GM21360 (cell line): ENCODE data around the gene TALDO1.

Experiments
- ATAC-seq: cut with Tn5 transposase; IDR thresholded peaks from one replicate; pipeline ENCODE4 v1.9.1; 2021; ENCODE audit warnings: mild to moderate bottlenecking, moderate library complexity; ENCODE audit not compliant: unreplicated experiment

The TALDO1 gene

DNA sequence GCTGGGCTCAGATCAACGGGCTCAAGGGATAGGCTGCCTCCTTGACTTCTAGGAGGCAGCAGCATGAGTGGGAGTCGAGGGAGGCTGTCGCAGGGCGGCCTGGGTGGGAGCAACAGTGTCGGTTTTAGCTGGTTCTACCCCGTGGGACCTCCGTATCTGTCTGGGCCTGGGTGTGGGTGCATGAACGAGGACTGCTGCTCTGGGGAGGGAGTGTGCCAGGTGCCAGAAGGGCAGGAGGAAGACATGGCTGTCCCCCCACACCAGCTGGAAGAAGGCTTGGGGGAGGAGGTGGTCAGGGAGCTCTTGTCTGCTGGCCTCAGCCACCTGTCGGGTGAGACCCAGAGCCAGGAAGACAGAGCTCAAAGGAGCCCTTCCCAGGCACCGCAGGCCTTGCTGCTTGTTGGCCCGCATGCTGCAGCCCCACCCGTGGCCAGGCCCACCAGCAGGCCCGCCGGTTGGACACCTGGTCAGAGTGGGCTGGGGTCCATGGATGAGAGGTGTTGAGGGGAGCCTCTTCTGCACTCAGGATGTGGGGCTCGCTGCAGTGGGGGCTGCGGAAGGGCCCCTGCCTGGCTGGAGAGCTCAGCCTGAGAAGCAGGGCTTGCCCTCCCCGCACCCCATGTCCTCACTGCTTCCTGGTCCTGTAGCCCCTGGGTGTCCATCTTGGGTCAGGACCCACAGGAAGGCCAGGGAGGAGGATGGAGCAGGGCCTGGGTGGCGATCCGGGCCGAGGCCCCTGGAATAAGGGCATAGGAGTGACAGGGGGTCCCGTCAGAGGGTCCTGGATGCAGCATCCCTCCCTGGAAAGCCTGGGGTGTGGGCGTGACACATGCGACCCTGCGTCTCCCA is 39.2 kb downstream of the TALDO1 start:
- ATAC-seq, result no peak

DNA sequence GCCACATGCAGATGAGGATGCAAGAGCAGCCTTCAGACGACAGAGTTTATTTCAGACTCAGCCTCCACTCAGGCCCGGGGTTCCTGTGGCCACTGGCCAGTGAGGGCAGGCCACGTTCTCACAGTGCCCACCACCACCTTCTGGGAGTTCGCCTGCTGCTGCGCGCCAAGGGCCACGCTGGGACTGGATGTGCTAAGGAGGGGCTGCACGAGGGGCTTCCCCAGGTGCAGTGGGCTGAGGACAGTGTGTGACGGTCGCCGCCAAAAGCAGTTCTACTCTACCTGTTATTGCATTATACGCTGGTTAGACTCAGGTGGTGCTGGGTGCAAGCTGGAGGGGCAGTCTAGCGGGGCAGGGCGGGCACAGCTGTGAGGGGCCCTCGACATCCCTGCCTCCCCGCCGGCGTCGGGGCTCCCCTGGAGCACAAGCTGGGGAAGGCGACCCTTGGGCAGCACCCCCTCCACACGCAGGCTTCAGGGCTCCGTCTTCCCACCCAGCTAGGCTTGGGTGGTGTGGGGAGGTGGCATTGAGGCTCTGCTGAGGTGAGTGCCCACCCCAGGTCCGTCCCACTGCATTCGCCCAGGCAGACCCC is 39.9 kb downstream of the TALDO1 start:
- no peak for ATAC-seq

DNA sequence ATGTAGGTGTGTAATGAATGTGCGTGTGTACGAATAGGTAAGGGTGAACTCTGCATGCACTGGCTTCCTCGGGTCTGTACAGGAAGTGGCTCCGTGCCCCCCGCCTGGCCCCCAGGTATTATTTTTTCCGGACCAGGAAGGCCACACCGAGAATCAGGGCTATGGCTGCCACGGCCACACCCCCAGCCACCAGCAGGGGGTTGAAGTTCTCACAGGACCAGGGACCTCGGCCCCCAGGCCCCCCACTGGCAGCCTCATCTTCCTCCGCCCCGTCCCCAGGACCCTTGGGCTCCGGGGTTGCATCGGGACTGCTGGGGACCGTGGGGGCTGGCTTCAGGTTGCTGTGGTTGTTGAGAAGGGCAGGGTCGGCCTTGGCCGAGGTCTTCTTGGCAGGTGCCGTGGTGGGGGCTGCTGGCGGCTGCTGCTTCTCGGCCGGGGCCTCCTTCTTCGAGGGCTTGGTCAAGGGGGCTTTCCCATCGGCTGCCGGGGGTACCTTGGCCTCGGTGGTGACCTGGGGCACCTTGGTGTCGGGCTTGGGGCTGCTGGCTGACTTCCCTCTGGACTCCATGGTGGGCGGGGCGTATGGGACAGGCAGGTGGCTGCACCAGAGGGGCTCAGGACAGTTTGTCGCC is 40.9 kb downstream of the TALDO1 start:
- ATAC-seq, result no peak

DNA sequence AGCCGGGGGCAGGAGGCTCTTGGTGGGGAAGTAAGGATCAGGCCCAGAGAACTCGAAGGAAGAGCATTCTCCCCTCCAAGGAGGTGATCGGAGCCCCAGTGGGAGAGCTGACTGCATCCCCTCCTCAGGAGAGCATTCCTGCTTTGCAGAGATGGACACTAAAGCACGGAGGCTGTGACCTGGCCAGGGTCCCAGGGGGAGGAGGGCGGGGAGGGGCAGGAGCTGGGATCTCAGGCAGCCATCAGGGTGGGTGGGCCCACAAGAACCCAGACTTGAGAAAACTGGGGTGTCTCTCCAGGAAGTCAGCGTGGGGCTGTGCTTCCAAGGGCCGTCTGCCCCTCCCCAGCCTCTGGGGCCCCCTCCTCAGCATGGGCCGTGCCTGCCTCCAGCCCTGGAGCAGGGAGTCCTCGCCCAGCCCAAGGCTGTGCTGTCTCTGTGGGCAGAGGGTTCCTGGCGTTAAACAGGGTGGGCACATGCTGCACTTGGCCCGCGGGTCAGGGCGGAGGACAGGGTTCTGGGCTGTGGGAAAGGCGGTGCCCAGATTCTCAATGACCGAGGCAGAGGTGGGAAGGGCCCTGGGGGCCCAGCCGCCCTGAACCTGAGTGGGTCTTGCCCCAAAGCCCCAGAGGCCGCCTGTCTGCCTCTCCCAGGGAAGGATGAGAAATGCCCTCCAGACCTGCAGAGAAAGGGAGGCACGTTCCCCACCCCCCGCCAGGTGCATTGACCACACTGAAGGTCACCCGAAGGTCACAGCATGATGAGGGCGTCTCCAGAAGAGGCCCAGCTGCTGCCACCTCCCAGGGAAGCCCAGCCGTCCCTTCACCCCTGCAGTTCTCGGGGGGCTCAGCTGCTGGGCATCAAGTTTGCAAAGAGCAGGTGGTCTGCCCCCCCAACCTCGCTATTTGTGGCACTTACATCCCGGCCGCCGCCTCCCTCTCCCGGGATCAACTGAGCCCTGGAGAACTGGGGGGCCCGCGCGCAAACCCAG is 42.0 kb downstream of the TALDO1 start:
- ATAC-seq, result no peak

DNA sequence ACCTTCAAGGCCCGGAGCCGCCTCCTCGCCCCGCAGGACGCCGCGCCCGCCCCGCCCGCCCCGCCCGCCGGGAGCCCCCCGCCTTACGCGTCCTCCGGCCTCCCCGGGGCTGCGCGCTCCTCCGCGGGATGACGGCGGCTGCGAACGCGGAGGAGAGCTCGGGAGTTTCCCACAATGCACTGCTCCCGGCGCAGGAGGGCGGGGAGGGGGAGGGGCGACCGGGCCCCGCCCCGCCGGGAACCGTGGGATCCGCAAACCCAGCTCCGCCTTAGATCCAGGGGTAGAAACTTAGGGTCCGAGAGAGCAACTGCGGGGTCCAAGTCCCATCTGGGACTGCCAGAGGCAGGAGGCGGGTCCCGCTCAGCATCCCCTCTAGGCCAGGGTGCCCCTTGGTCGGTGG is 42.7 kb downstream of the TALDO1 start, which contains the start of gene CEND1:
Gene CEND1, minus strand, starts transcription at position 148 of the 400 bp plus-strand sequence. CDS start 1,514 bp downstream, outside the sequence.
- no peak for ATAC-seq

DNA sequence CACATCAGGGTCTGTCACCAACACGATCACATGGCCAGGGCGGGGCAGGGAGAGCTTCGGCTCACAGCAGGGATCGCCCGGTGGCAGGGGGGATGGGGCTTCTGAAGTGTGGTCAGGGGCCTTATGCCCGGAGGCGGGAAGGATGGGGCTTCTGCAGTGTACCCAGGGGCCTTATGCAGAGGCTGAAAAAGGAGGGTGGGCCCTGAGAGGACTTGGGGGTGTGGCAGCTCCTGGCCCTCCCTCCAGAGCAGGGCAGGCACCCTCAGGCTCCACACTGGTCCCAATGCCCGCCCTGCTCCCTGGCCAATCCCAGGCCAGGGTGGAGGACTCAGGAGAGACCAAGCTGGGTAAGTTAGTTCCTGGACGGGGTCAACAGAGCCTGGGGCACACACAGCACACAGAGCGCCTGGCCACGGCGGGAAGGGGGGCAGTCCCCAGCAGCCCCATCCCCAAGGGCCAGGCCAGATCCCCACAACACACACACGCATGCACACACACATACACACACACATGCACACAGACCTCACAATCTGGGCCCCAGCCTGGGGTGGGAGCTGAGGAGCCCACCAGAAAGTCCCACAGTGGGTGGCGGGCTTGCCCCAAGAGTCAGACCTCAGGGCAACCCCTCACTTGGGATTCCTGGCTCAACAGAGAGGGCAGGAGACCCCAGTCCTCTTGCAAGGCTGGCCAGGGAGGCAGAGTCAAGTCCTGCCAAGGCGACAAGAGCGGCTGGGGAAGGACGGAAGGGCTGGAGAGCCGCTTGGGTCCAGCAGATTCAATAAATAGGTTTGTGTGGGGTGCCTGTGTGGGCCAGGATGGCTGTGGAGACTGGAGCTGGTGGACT is 43.7 kb downstream of the TALDO1 start:
- no peak for ATAC-seq

DNA sequence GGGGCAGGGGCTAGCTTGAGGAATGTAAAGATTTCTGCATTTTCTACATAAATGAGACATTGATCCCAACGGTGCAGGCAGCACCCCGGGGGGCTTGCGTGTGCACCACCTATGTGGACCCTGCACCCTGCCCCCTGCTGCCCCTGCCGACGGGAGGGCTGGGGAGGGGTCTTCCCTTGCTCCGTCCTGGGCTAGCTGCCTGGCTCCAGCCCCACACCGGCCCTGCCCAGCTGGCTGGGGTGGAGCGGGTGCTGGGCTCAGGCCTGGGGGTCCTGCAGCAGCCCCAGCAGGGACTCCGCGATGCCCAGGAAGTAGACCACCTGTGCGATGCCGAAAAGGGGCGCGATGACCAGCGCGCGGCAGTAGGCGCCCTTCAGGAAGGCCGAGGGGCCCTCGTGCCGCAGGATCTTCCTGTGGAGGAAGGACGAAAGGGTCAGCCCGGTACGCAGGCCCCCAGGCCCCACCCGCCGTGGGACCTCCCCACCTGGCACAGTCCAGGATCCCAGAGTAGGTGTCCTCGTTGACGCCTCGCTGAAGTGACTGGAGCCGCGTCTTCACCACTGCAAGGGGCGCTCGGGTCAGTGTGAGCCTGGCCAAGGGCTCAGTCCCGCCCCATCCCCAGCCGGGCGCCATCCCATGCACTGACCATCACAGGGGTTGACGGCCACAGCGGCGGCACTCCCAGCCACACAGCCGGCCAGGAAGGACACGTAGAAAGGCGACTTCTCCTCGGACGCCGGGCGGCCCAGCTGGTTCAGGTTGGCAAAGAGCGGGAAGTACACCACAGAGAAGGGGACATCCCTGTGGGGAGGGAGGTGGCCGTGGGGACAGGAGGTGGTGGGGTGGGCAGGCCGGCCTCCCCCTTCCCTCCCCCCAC is 44.6 kb downstream of the TALDO1 start:
- ATAC-seq, result no peak

DNA sequence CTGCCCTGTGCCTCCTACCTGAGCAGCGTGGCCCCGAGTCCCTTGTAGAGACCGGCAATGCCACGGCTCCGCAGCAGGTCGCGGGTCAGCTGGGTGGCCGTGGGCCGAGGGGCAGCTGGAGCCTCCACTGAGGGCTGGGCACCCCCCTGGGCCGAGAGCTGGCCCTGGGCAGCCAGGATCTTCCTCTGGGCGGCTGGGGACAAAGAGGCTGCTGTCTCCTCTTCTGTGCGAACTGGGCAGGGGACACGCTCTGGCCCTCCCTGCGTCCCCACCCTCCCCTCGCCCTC is 45.2 kb downstream of the TALDO1 start:
- ATAC-seq, result no peak

DNA sequence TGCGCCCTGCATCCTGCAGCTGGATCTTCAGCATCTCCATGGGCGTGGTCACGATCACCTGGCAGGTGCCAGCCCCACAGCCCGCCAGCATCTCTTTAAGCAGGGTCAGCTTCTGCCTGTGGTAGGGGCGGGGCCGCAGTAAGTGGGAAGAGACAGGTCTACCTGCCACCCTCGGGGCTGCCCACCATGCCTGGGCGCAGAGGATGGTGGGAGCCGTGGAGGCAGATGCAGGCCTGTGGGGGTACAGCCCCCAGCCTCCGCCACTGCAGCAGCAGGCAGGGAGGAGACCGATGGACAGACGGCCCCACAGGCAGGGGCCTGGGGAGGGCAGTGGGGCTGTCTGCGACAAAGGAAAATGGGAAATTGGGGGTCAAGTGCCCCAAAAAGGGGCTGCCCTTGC is 45.6 kb downstream of the TALDO1 start:
- no peak for ATAC-seq

DNA sequence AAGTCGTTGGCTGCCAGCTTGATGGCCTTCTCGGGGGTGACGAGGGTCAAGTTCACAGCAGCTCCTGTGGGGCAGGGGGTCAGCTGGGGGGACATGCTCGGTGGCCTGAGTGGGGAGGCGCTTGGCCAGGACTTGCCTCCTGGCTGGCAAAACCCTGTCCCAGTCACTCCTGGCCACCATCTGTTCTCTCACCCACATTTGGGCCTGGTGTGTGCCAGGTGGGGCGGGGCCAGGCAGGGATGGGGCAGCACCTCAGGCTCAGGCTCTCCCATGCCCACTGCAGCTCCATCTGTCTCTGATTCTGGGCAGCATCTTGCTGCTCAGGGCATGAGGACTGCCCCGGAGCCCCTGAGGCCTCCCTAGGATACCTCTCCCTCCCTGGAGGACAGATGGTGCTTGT is 46.3 kb downstream of the TALDO1 start:
- ATAC-seq, result no peak

DNA sequence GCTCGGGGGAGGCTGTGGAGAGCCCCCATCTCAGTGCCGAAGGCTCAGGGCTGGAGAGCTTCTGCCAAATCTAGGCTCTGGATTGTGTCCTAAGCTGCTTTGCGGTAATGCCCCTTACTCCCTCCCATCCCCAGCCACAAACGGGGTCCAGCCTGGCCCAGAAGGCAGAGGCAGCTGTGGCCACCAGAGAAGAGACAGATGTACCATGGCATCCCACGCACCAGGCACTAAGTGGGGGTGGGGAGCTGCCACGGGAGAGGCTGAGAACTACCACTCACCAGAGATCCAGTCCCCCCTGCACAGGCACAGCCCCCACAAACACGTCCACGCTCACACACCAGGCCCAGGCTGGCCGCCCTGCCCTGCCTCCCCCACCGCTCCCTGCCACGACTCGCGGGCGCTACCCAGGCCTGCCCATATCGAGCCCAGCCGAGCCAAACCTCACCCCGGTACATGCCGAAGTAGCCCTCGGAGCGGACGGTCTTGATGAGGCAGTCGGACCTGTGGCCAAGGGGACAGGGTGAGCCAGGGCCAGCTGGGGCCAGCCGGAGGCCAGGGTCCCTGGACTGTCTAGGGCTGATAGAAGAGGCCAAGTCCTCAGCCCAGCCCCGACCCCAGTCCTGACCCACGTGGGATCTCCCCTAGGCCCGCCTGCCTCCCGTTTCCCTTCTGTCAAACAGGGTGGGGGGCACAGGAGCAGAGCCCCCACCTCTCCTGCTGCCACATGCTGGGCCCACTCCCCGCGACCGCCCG is 46.9 kb downstream of the TALDO1 start:
- ATAC-seq, result no peak

DNA sequence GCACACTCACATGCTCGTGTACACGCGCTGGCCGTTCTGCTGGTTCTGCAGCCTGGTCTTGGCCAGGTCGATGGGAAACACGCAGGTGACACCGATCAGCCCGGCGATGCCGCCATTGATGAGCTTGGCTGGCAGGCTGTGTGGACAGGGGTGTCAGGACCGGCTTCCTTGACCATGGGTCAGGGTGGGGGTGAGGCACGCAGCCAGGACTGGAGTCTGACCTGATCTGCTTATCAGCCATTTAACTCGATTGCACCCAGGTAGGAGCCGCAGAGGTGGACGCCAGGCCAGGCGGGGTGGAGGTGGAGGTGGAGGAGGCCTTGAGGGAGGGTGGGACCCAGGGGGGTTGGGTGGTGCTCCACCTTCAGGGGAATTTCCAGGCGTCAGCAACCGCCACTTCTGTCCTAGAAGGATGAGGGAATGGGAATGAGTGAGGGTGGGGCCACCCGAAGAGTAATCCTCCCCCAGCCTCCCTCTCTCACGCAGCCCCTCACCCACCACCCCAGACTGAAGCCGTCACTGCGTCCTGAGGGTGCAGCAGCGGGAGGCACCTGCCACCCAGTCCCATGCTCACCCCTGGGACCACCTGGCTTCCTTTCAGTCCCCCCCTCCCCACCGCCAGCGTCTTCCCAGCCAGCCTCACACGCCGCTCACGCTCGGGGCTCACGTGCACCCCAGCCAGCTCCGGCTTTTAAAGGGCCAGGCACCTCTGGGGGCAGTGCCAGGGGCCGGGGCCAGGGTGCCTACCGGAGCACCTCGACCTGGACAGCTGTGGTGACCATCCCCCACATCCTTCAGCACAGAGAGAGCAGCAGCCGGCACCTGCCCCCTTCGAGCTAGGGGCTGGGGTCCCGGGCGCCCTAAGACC is 47.7 kb downstream of the TALDO1 start:
- no peak for ATAC-seq

DNA sequence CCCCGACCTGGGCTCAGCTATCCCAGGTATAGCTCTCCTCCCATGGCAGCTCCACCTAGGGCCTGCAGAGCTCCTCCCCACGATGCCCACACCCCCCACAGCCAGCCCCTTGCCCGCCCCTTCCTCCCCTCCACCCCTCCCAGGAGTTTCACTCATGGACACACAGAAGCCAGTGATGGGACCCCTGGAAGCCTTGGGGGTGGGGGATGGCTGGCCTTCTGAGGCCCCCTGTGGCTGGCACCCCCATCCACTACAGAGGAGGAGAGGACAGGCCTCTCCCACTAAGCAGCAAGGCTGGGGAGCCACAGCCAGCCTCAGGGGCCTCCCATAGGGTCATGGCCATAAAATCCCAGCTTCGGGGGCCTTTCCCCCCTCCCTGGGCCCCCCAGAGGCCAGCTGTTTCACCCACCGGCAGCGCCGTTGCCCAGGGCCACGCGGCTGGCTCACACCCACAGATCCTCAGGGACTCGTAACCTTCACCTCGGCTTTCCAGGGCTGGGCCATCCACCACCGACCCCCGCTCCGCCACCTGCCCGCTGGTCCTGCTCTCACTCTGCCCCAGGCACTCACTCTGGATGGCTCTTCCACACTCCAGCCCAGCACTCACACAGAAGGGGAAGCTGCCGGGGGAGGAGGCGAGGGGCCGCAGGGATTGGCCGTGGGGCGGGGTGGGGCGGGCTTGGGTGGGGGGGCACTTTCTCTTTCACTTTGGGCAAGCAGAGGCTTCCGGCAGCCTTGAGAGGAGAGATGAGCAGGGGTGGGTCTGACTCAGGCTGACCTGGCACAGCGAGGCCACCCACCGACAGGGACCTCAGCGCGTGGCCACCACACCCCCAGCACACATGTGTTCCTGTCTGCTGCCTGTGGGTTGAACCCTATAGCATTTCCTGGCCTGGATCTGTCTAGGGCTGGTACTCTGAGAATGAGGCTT is 48.6 kb downstream of the TALDO1 start:
- no peak for ATAC-seq

DNA sequence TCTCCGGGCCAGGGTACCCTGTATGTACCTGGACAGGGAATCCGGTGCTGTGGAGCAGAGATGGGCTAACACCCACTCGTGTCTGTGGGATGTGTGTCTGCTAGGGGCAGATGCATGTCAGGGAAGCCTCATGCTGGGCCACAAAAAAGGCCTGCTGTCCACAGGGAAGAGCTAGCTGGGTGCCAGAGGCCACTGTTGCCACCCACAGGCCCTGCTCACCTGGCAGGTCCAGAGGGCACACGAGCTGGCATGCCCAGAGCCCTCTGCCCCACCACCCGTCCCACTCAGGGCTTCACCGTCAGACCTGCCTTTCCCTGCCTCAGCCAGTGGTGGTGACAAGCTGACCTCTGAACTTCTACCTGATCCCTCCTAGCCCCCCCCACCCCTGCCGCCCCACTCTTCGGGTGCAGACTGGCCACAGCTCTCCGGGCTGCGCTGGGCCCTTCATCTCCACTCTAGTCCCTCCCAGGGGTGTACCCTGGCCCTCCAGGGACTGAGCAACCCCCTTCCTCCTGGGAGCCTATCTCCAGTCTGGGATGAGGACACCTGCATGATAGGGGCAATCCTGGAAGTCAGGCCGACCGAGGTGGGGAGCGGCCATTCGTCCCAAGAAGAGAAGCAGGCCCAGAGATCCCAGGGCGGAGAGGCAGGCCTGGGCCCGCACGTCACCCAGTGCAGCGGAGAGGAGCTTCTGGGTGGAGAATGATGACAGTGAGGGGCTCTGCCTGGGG is 49.5 kb downstream of the TALDO1 start:
- no peak for ATAC-seq

DNA sequence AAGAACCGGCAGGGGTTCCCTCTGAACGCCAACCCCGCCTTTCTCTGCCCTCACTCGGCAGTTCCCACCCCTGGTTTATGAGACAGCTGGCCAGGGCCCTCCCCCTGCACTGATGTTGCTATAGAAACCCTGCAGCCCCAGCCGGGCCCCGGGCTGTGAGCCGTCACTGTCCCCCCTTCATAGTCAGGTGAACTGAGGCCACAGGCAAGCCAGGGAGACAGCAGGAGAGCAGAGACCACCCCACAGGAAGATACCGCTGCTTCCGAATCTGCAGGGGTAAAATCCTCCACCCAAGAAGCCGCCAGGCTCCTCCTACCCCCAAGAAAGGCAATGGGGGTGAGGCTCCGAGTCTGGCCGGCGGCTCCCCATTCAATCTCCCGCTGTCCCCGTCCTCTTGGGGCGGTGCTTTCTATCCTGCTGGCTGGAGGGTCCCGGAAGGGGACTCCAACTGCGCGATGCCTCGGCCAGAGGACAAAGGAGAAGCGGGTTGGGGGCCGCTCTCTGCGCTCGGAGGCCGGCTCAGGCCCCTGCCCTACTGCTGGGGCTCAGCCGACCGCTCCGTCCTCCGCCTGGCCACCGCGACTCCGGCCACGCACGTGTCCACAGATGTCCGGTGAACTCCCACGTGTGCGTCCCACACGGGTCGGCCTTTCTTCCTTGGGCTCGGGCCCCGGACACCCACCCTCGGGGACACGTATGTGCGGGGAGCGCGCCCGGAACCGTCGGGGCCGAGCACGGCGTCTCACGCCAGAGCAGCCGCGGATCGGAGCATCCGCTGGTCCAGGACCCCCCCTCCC is 50.2 kb downstream of the TALDO1 start:
- no peak for ATAC-seq
